Measurements from ENCODE around the gene SLC26A3. TPM values are rescaled to one million over a fixed set of nuclear protein-coding genes. Genes with fewer than 3 reads are reported as not detected.

The SLC26A3 gene
- total and polyA plus RNA-seq, 10 of the 15 experiments (the other 5 are each of a cell fraction or from before 2014, with no cell fraction given), result 0.46 TPM; not detected in 9

GRCh38 chr7:107827501-107827900, 24.5 kb upstream of the SLC26A3 start (continued):
- TF ChIP-seq WRNIP1 (IDR thresholded peaks at IDR 0.05; ENCODE audit: borderline replicate concordance, low read depth, low read length) (no peak), CBX3 (IDR thresholded peaks at IDR 0.05; ENCODE audit: borderline replicate concordance, low read depth) (no peak), JUNB (IDR thresholded peaks at IDR 0.05) (no peak), MEF2B (IDR thresholded peaks at IDR 0.05; ENCODE audit: partially characterized antibody, poor library complexity, severe bottlenecking) (no peak), TCF12 (IDR thresholded peaks at IDR 0.05; ENCODE audit: low read depth, low read length) (no peak)

- ATAC-seq, result no peak
- intact Hi-C loops (cut with micrococcal nuclease; ENCODE audit: unreplicated experiment), result no loop called here
- in situ Hi-C loops (cut with MboI), result no loop called here
- Histone ChIP-seq H4K20me1 (ENCODE audit: control insufficient read depth, insufficient read depth) (no peaks in the 10 kb centered on the region), H2AFZ (ENCODE audit: control insufficient read depth, low read depth, low read length) (no peak overlapping the region), H3K9ac (ENCODE audit: control insufficient read depth, insufficient read depth, low read length) (no peak overlapping the region), H3K4me3 (no peak overlapping the region), H3K4me2 (ENCODE audit: control insufficient read depth, insufficient read depth) (no peak overlapping the region), H3K9me3 (replicated peaks; ENCODE audit: control insufficient read depth, insufficient read depth, low read length) (no peaks in the 10 kb centered on the region), H3K27ac (ENCODE audit: control insufficient read depth, insufficient read depth) (no peak overlapping the region), H3K79me2 (ENCODE audit: control insufficient read depth, insufficient read depth, low read length) (no peaks in the 10 kb centered on the region), H3K27me3 (replicated peaks in 1 of 2; ENCODE audit: control insufficient read depth in 2 of 2, insufficient read depth in 2 of 2, low read length in 1 of 2) (no peaks in the 10 kb centered on the region), H3K4me1 (ENCODE audit: control insufficient read depth, insufficient read depth, low read length) (no peaks in the 10 kb centered on the region), H3K36me3 (ENCODE audit: control insufficient read depth in 2 of 2, insufficient read depth in 2 of 2, low read length in 1 of 2) (no peaks in the 10 kb centered on the region)
- TF ChIP-seq RFX5 (IDR thresholded peaks at IDR 0.05; ENCODE audit: low read depth, low read length), result no peak
- no peak for TF ChIP-seq ZNF217 (IDR thresholded peaks at IDR 0.05)
- TF ChIP-seq POU2F2 (IDR thresholded peaks at IDR 0.05; ENCODE audit: borderline replicate concordance, low read depth, low read length), result no peak
- TF ChIP-seq NKRF (conservative IDR thresholded peaks at IDR 0.05), result no peak
- TF ChIP-seq TARDBP (IDR thresholded peaks at IDR 0.05; ENCODE audit: borderline replicate concordance), result no peak
- TF ChIP-seq KLF5 (IDR thresholded peaks at IDR 0.05; ENCODE audit: partially characterized antibody), result no peak
- no peak for TF ChIP-seq BMI1 (IDR thresholded peaks at IDR 0.05; ENCODE audit: borderline replicate concordance)
- TF ChIP-seq SPI1 (IDR thresholded peaks at IDR 0.05; ENCODE audit: borderline replicate concordance, insufficient read depth, low read depth, low read length), result no peak
- TF ChIP-seq BHLHE40 (IDR thresholded peaks at IDR 0.05; ENCODE audit: borderline replicate concordance in 1 of 2, low read depth in 2 of 2, low read length in 1 of 2), result no peak
- no peak for TF ChIP-seq ASH2L (IDR thresholded peaks at IDR 0.05; ENCODE audit: borderline replicate concordance, low read depth)
- TF ChIP-seq SREBF2 (IDR thresholded peaks at IDR 0.05; ENCODE audit: low read length), result no peak
- no peak for TF ChIP-seq MYB (IDR thresholded peaks at IDR 0.05; ENCODE audit: borderline replicate concordance, low read depth, low read length)
- no peak for TF ChIP-seq SMAD1 (IDR thresholded peaks at IDR 0.05; ENCODE audit: low read depth, partially characterized antibody)
- TF ChIP-seq IRF3 (IDR thresholded peaks at IDR 0.05), result no peak
- no peak for TF ChIP-seq SMC3 (IDR thresholded peaks at IDR 0.05; ENCODE audit: borderline replicate concordance, low read length)
- no peak for FAIRE-seq
- ChIA-PET CTCF (interaction anchor here (1.0 kb wide), 1 partner anchor 292 kb away, joined by 3 read pairs; no protein-coding TSS in a partner anchor), SMC1A (ENCODE audit: uncharacterized antibody, unreplicated experiment) (interaction anchor here (1.0 kb wide), 1 partner anchor 51 kb away, joined by 3 read pairs; no protein-coding TSS in a partner anchor), RAD21 (ENCODE audit: unreplicated experiment) (no interaction called here), POLR2A (no interaction called here)
- WGBS (ENCODE audit: insufficient coverage, insufficient replicate concordance, low lambda C conversion rate, missing lambda C conversion rate), result 23% methylated on average over 2 of the region's 2 CpGs
- no TSS peak for BruUV-seq (replicated peaks)
- DNase-seq (ENCODE audit: low read depth, low spot score), result no peak
These were observed 23.4 kb upstream of the SLC26A3 start for GRCh38 chr7:107826451-107826850.

Data from GM12878 (cell line).